ENCODE results near the gene CLEC18B.
"Not testable (repeated sequence)": the region's sequence is repeated elsewhere in the genome, so short reads cannot be mapped to it uniquely, and the experiment has no call there.

CLEC18B gene

DNA sequence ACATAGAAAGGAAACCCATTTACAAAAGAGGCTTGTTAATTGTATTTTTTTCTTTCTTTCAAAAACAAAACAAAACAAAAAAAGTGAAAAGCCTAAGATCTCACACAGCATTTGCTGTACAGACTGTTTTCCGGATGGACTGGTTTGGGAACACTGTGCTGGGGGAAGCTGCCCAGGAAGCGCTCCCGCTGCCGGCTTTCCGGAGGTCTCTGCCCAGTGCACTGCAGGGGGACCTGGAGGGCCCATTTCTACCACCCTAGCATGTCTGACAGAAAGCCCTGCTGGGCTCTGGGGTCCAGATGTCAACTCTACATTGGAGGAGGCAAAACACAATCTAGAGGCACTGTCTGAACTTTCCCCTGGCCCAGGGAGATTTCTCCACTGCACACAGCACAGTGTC lies 26.3 kb upstream of the CLEC18B start:
- no peak for TF ChIP-seq CTCF (conservative IDR thresholded peaks at IDR 0.05; ENCODE audit: low read depth)
- ChIA-PET POLR2A (ENCODE audit: low non-redundant PET) (no interaction called here), CTCF (no interaction called here)
- peak overlapping the region; percentile 95 for H3K27ac ChIP-seq
- DNase-seq (ENCODE audit: low spot score): no peak

- DNase-seq (ENCODE audit: low spot score): no peak
- ChIA-PET POLR2A (ENCODE audit: low non-redundant PET) (no interaction called here), CTCF (no interaction called here)
- TF ChIP-seq CTCF (conservative IDR thresholded peaks at IDR 0.05; ENCODE audit: low read depth): no peak
- peak overlapping the region; percentile 29; the same call in 1 of the 2 replicates for H3K27ac ChIP-seq
Measured at GRCh38 chr16:74446866-74447265, 25.6 kb upstream of the CLEC18B start.

DNA sequence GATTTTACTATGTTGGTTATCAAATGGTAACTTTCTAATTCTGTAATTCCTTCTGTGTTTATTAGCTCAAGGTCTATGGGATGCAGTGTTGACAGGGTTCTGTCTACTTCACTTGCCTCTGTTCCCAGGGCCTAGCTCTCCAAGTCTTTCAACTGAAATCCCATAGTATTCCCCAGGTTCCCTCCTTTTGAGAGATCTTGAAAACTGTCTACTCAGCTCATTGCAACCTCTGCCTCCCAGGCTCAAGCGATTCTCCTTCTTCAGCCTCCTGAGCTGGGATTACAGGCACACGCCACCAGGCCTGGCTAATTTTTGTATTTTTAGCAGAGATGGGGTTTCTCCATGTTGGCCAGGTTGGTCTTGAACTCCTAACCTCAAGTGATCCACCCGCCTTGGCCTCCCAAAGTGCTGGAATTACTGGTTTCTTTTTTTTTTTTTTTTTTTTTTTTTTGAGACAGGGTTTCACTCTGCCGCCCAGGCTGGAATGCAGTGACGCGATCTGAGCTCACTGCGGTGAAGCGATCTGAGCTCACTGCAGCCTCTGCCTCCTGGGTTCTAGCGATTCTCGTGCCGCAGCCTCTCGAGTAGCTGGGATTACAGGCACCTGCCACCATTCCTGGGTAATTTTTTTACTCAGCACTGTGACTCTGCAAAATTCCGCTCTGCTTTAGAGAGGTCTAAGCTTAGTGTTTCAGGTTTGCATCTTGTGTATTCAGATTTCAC lies 22.5 kb upstream of the CLEC18B start:
- CTCF ChIA-PET; H3K27ac ChIP-seq; POLR2A ChIA-PET (ENCODE audit: low non-redundant PET); DNase-seq (ENCODE audit: low spot score): not testable (repeated sequence)

DNA sequence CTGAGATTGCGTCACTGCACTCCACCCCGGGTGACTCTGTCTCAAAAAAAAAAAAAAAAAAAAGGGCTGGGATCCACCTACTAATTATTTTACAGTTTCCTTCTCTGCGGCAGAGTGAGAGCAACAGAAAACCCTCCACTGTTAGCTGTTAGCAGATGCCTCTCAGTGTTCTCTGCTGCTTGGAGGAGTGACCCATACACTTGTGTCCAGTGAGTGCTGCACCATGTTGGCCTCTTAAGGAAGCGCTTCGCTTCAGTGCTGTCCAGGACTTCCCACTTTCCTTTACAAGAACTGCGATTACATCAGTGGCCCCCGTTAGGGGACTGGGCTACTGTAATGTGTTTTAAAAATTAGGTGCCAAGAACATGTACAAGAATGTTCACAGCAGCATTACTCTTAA lies 18.4 kb upstream of the CLEC18B start:
- no peak for DNase-seq (ENCODE audit: low spot score)
- no peak for TF ChIP-seq CTCF (conservative IDR thresholded peaks at IDR 0.05; ENCODE audit: low read depth)
- POLR2A ChIA-PET (ENCODE audit: low non-redundant PET): no interaction called here

GRCh38 chr16:74438492-74438979 lies 17.3 kb upstream of the CLEC18B start:
- CTCF ChIA-PET: no interaction called here
- DNase-seq (ENCODE audit: low spot score): no peak
- no peak for TF ChIP-seq CTCF (conservative IDR thresholded peaks at IDR 0.05; ENCODE audit: low read depth)

More for the DNA sequence above, 18.4 kb upstream of the CLEC18B start:
- CTCF ChIA-PET: interaction anchor here (0.6 to 0.7 kb wide), 2 partner anchors 45 to 333 kb away, joined by 6 read pairs; no protein-coding TSS in a partner anchor
- no peak overlapping the region for H3K27ac ChIP-seq

GRCh38 chr16:74431516-74431915 lies 10.2 kb upstream of the CLEC18B start:
- no peak for TF ChIP-seq CTCF (conservative IDR thresholded peaks at IDR 0.05; ENCODE audit: low read depth)
- peak overlapping the region; percentile 65 for H3K27ac ChIP-seq
- ChIA-PET CTCF (interaction anchor here (1.2 to 1.5 kb wide), 2 partner anchors 122 to 127 kb away, joined by 8 to 10 read pairs; no protein-coding TSS in a partner anchor), POLR2A (ENCODE audit: low non-redundant PET) (no interaction called here)
- no peak for DNase-seq (ENCODE audit: low spot score)

More at GRCh38 chr16:74438492-74438979, 17.3 kb upstream of the CLEC18B start:
- H3K27ac ChIP-seq: no peak overlapping the region
- POLR2A ChIA-PET (ENCODE audit: low non-redundant PET): no interaction called here

- peak; percentile 26 for DNase-seq (ENCODE audit: low spot score)
- POLR2A ChIA-PET (ENCODE audit: low non-redundant PET); H3K27ac ChIP-seq; CTCF ChIA-PET: not testable (repeated sequence)
- peak; percentile 83 for TF ChIP-seq CTCF (conservative IDR thresholded peaks at IDR 0.05; ENCODE audit: low read depth)
Measured at GRCh38 chr16:74430036-74430712, 8.9 kb upstream of the CLEC18B start.

DNA sequence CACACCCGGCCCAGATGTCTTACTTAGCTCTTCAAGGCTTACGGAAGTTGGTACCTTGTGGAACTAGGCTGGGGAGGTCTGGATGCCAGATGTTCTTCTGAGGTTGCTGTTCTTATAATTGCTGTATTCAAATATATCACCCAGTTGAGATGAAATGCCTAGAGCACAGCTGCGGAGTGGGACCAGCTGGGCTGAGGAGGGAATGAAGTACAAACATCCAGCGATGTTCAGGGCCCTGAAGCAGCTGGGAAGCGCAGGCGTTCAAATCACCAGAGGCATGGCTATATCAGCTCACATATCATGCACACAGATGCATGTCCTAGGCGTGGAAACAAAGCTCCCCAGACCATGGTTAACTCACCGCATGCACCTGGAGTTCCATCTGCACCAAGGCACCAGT lies 7.2 kb upstream of the CLEC18B start:
- H3K27ac ChIP-seq; POLR2A ChIA-PET (ENCODE audit: low non-redundant PET); DNase-seq (ENCODE audit: low spot score): not testable (repeated sequence)
- CTCF ChIA-PET: interaction anchor here (0.6 kb wide), 1 partner anchor 219 kb away, joined by 3 read pairs; no protein-coding TSS in a partner anchor

- CTCF ChIA-PET; DNase-seq (ENCODE audit: low spot score); H3K27ac ChIP-seq; POLR2A ChIA-PET (ENCODE audit: low non-redundant PET): not testable (repeated sequence)
Measured at GRCh38 chr16:74425751-74426150, 4.5 kb upstream of the CLEC18B start.

DNA sequence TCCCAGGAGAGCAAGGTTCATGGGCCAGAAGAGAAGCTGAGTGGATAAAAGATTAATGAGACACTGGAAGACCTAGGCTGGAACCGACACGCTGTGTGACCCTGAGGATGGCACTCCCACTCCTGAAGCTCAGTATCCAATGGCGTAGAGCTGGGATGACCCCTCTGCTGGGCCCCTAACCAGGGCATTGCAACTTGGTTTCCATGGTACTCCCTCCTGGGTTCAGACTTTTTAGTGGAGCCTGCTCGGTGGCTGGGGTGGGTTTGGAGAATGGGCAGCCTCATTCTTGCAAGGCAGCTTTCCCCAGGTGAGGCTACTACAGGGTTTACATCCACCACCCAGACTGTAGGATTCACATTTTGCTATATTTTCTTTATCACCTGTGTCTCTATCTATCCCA lies 2.4 kb upstream of the CLEC18B start:
- H3K27ac ChIP-seq; CTCF ChIA-PET; DNase-seq (ENCODE audit: low spot score): not testable (repeated sequence)
- POLR2A ChIA-PET (ENCODE audit: low non-redundant PET): interaction anchor here (0.6 to 0.7 kb wide), 2 partner anchors 243 to 1068 kb away, joined by 5 to 6 read pairs; partner anchors contain the start of gene RFWD3
